ENCODE data around the gene HS3ST2.
A peak's percentile ranks its signal among the peaks of the same experiment; 100 is the strongest.
"Not testable (repeated sequence)": the region's sequence is repeated elsewhere in the genome, so short reads cannot be mapped to it uniquely, and the experiment has no call there.

The HS3ST2 gene

DNA sequence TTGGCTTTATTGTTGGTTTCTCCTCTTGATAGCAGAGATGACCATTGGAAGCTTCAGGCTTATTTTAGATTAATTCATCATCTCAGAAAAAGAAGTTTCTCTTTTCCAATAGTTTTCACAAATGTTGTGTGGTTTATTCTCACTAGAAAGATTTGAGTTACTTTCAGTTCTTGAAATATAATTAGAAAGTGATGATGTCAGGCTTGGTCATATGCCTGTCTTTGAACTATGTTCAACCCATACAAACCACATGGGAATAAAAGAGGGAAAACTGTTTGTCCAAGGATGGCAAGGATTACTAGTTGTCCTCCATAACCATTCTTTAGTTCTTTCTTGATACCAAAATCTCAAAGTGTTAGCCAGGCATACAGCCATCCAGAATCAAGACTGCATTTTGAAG, 3.7 kb upstream of the HS3ST2 start:
- H3K27ac ChIP-seq = no peak overlapping the region
- no peak for DNase-seq (ENCODE audit: low read depth, low spot score)

DNA sequence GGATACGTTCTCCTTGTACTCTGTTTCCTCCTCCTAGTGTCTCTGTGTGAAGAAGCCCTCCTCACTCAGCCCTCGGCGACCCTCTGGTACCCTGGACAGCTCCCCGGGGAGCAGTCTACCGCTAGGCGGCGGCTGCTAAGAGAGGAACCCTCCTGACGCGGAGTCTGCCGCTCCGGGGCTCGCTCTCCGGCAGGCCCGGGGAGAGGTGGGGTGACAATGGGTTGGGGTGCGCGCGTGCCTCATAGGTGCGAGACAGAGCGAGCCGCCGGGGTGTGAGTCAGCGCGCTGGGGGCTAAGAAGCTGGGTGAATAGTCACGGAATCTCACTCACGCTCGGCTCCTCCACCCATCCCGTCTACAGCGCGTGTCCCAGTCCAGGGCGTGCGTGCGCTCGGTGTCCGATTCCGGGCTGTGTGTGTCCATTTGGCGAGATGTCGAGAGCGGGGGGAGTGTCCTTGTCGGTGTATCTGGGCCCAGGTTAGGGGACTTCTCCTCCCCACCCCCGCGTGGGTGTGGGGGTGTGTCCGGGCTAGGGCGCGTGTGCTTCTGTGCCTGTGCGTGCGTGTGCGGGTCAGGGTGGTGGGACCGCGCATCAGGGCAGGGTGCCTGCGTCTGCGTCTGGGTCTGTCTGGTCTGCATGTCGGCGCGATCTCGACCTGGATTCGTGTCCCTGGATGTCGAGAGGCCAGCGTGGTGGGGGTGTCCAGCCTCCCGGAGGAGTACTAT, 577 bp upstream of the HS3ST2 start:
- peak; percentile 60 for DNase-seq (ENCODE audit: low read depth, low spot score)
- H3K27ac ChIP-seq = peak overlapping the region; percentile 54

DNA sequence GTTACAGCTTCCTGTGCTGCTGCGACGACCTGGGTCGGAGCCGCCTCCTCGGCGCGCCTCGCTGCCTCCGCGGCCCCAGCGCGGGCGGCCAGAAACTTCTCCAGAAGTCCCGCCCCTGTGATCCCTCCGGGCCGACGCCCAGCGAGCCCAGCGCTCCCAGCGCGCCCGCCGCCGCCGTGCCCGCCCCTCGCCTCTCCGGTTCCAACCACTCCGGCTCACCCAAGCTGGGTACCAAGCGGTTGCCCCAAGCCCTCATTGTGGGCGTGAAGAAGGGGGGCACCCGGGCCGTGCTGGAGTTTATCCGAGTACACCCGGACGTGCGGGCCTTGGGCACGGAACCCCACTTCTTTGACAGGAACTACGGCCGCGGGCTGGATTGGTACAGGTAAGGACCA, 746 bp downstream of the HS3ST2 start:
- no peak for DNase-seq (ENCODE audit: low read depth, low spot score)
- peak overlapping the region; percentile 54 for H3K27ac ChIP-seq

DNA sequence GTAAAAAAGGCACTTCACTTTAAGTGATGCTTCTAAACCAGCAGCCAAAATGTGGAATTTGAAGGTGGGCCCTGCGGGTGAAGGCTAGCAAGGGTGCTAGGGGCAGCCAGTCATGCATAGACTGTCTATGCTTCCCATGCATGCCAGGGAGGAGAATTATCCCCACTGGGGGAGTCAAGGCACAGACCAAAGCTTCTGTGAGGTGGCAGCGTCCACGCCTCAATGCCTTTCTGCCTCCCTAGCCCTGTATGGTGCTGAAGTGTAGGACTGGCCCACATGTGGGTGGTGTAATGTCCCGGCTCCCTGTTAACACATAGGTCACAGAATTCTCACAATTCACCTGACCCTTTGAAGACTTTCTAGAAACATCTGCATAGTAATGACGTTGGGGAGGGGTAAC, 1.9 kb downstream of the HS3ST2 start:
- H3K27ac ChIP-seq = no peak overlapping the region
- no peak for DNase-seq (ENCODE audit: low read depth, low spot score)

DNA sequence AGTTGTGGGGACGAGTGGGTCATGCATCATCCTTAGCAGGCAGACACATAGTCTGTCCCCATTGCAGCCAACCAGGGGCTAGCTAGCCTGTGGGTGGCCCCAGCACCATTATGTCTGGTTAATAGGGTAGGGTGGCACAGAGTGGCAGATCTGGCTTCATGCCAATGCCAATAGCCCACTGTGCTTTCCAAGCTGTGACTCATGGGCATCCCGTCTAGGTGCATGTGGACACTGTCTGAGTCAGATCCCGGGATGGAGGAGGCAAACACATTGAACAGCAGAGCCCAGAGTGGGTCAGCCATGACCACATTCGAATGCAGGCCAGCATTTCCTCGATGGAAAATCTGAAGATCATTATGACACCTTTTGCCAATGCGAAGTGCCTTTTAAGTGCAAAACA, 2.5 kb downstream of the HS3ST2 start:
- H3K27ac ChIP-seq = no peak overlapping the region
- peak; percentile 40 for DNase-seq (ENCODE audit: low read depth, low spot score)

DNA sequence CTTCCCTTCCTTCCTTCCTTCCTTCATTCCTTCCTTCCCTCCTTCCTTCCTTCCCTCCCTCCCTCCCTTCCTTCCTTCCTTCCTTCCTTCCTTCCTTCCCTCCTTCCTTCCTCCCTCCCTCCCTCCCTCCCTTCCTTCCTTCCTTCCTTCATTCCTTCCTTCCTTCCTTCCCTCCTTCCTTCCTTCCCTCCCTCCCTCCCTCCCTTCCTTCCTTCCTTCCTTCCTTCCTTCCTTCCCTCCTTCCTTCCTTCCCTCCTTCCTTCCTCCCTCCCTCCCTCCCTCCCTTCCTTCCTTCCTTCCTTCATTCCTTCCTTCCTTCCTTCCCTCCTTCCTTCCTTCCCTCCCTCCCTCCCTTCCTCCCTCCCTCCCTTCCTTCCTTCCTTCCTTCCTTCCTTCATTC, 4.8 kb downstream of the HS3ST2 start:
- DNase-seq (ENCODE audit: low read depth, low spot score); H3K27ac ChIP-seq: not testable (repeated sequence)

DNA sequence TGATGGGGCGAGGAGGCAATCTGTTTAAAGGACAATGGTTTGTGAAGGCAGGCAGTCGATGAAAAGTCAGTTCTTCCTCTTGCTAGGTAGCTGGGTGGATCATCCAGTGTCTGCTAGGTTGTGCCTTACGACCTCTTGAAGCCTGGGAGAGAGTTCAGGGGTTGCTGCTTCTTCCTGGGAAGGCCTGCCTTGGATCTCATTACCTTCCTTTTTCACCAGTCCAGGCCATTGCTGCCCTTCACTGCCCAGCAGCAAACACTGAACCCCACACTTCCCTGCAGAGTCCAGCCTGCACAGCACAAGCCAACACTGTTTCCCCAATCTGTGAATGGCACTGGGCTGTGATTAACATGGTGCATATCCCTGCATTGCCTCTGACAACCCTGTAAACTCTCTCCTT, 24.7 kb downstream of the HS3ST2 start:
- DNase-seq (ENCODE audit: low read depth, low spot score) = no peak
- no peak overlapping the region for H3K27ac ChIP-seq

DNA sequence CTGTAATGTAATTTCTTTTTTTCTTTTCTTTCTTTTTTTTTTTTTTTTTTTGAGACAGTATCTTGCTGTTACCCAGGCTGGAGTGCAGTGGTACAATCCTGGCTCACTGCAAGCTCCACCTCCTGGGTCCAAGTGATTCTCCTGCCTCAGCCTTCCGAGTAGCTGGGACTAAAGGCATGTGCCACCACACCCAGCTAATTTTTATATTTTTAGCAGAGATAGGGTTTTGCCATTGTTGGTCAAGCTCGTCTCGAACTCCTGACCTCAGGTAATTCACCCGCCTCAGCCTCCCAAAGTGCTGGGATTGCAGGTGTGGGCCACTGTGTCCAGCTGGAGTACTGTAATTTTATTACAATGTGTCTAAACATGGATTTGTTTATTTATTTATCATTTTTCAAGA, 28.1 kb downstream of the HS3ST2 start:
- not testable (repeated sequence) for H3K27ac ChIP-seq; DNase-seq (ENCODE audit: low read depth, low spot score)

DNA sequence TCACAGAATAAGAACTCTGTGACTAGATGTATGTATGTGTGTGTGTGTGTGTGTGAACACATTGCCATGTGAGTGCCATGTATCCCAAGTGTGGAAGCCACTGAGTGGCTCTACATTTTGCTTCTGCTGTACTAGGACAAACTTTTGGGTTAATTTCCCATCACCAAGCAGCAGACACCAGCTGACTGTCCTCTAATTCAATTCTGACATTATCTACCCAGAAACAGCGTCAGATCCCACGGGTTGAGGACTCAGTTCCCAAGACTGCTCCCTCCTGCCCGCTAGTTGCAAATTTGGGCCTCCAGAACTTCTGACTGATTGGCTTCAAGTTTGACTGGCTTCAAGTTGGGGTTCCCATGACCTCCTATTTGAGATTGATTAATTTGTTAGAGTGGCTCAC, 29.2 kb downstream of the HS3ST2 start:
- DNase-seq (ENCODE audit: low read depth, low spot score) = no peak
- no peak overlapping the region for H3K27ac ChIP-seq

DNA sequence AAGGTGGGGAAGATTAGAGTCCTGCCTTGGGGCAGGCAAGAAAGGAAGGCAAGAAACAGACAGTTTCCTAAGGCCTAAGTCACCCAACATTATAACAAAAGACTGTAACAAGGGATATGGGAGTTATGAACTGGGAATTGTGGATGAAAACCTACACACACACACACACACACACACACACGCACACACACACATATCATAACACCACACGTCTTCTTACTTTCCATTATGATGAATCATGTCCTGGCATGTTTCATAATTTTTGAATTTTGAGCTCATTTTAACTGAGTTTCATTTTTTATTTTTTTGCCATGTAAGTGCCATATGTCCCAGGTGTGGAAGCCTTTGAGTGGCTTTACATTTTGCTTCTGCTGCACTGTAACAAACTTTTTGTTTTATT, 29.9 kb downstream of the HS3ST2 start:
- peak overlapping the region; percentile 13 for H3K27ac ChIP-seq
- peak; percentile 8 for DNase-seq (ENCODE audit: low read depth, low spot score)

DNA sequence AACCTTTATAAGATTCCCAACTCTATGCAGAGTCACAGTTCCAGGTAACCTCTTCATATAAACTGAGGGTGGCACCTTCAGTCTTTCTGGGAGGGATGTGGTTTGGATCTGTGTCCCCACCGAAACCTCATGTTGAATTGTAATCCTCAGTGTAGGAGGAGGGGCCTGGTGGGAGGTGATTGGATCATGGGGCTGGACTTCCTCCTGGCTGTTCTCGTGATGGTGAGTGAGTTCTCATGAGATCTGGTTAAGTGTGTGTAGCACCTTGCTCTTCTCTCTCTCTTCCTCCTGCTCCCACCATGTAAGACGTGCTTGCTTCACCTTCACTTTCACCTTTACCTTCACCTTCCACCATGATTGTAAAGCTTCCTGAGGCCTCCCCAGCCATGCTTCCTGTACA, 30.5 kb downstream of the HS3ST2 start:
- DNase-seq (ENCODE audit: low read depth, low spot score) = no peak

DNA sequence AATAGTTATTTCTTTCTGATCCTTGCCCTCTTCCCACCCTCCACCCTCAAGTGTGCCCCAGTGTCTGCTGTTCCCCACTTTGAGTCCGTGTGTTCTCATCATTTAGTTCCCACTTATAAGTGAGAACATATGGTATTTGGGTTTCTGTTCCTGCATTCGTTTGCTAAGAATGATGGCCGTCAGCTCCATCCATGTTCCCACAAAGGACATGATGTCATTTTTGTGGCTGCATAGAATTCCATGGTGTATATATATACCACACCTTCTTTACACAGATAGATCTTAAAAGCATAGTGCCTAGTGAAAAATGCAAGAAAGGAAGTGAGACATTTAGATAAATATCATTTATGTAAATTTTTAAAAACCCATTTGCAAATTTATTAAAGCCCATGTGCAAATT, 33.1 kb downstream of the HS3ST2 start:
- no peak for DNase-seq (ENCODE audit: low read depth, low spot score)
- H3K27ac ChIP-seq = no peak overlapping the region

More for the DNA sequence above, 30.5 kb downstream of the HS3ST2 start:
- H3K27ac ChIP-seq = peak overlapping the region; percentile 13

DNA sequence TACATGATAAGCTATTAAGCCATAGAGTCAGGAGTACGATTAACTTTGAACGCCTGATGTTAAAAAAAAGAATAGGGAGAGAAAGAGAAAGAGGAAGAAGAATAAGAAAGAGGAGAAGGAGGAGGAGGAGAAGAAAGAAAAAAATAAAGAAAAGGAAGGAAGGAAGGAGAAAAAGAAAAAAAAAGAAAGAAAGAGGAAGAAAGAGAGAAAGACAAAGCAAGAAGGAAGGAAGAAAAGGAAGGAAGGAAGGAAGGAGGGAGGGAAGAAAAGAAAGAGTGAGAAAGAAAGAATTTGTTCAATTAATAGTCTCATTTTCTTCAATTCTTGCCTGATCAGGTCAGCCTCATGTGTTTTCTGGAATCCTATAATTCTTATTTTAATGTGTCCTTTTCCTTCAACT, 33.7 kb downstream of the HS3ST2 start:
- no peak for DNase-seq (ENCODE audit: low read depth, low spot score)
- no peak overlapping the region for H3K27ac ChIP-seq

DNA sequence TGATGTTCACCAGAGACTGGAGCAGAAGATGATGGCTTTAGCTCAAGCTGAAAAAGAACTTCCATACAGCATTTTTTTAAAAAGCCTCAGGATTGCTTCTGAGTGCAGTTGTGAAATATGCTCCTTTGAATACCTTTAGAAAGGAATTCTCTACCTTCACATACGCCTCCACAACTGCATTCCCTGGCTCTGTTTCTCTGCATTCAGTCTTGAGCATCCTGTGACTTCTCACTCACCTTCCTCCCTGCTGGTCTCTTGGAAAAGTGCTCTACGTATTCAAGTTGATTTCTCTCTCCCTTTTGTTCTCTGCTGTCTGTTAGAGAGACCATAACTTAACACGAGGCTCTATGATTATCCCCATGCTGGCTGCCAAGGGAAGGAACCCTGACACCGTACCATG, 34.5 kb downstream of the HS3ST2 start:
- DNase-seq (ENCODE audit: low read depth, low spot score) = no peak
- no peak overlapping the region for H3K27ac ChIP-seq

DNA sequence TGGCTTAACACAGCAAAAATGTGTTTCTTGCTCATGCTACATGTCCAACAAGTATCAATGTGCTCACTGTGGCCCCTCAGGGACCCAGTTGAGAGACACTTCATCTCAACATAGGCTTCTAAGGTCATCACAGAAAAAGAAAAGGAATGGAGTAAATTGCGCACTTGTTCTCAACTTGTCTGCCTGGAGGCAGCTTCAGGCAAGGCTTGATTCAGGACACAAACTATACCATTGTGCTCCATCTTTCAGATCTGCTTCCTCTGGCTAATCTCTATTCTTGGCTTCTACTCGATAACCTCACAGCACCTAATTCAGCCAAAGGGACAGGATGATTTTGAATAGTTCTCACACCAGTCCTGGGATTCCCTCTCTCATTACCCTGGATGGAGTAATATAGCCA, 35.6 kb downstream of the HS3ST2 start:
- DNase-seq (ENCODE audit: low read depth, low spot score) = no peak
- no peak overlapping the region for H3K27ac ChIP-seq

DNA sequence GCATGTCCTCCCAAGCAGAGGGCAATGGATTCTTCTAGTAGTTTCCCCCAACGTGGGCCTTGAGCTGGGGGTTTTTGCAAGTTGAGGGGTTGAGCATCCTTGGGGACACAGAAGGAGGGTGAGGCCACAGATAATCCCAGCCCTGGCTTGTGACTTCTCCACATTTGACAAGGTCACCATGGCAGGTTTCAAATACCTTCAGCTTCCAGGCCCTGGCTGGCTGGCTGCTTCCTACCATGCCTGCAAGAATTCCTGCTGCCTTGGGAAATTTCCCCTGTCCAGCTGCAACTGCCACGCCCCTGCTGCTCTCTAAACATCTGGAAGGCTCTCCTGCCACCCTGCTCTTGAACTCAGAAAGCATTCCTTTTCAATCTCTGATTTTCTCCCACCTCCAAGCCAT, 41.3 kb downstream of the HS3ST2 start:
- DNase-seq (ENCODE audit: low read depth, low spot score) = no peak
- H3K27ac ChIP-seq = no peak overlapping the region

DNA sequence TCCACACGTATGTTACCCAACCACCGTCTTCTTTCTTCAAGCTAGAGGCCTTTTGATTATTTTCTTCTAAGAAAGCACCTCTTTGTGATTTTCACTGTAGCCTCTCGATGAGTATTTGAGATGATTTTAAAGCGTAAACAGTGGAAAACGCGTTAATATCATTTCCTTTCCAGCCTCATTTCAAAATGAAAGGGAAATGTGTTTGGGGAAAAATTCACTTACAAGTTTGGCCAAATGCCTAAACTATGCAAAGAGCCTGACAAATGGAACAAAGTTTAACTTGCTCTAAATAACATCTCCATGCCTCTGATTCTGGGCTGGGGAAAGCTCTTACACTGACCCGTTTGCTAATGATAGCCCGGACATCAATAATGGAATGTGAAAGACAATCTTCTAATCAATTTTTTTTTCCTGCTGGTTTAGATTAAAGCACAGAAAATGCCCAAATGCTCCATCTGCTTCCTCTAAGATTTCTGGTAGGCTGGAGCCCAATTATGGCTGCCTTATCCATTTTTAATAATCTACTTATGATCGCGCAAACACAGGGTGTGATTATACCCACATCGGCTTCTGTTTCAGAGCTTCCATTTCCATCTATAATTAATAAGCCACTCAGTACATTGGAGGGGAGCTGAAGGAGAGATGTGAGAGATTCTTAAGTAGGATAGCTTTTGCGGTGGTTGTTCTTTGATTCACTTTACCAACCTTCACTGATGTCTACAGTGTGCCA, 43.5 kb downstream of the HS3ST2 start:
- H3K27ac ChIP-seq = no peak overlapping the region
- DNase-seq (ENCODE audit: low read depth, low spot score) = no peak

DNA sequence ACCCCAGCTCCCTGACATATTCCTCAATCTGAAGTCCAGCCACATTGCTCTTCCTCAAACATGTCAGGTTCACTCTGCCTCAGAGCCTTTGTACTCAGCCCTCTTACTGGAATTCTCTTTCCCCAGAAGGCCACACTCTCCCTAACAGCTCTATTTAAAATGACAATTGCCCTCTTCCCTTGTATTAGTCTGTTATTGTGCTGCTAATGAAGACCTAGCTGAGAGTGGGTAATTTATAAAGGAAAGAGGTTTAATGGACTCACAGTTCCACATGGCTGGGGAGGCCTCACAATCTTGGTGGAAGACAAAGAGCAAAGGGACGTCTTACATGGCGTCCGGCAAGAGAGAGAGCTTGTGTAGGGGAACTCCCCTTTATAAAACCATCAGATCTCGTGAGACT, 46.0 kb downstream of the HS3ST2 start:
- no peak overlapping the region for H3K27ac ChIP-seq
- DNase-seq (ENCODE audit: low read depth, low spot score) = no peak

DNA sequence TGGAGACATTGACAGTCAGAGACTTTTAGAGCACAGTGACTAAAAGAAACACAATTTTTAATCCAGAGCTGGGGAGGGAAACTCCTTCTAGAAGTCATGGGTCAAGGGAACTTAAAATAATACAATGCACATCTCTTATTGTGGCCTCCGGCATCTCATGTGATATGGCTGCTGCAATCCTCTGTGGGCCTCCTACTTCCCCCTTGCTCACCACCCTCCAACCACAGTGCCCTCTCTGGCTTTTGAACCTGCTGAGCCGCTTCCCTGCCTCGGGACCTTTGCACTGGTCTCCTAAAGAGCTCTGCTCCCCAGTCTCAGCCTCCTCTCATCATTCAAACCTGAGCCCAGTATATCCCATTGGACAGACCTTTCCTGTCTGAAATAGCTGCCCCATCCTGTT, 47.6 kb downstream of the HS3ST2 start:
- DNase-seq (ENCODE audit: low read depth, low spot score) = no peak
- H3K27ac ChIP-seq = no peak overlapping the region

DNA sequence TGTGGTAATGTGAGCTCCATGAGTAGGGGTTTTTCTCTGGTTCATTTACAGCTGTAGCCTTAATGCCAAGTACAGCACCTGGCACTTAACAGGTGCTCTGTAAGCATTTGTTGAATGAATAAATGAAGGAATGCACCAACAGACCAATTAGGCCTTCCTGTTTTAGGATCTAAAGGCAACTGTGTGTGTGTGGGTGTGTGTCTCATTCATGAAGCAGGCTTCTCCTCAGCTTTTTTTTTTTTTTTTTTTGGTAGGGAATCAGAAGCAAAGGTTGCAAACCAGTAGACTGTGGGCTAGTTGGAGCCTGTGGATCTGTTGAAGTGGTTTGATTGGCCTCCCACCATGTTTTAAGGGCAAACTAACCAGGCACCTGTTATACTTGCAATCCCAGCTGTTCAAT, 48.1 kb downstream of the HS3ST2 start:
- no peak overlapping the region for H3K27ac ChIP-seq
- no peak for DNase-seq (ENCODE audit: low read depth, low spot score)

DNA sequence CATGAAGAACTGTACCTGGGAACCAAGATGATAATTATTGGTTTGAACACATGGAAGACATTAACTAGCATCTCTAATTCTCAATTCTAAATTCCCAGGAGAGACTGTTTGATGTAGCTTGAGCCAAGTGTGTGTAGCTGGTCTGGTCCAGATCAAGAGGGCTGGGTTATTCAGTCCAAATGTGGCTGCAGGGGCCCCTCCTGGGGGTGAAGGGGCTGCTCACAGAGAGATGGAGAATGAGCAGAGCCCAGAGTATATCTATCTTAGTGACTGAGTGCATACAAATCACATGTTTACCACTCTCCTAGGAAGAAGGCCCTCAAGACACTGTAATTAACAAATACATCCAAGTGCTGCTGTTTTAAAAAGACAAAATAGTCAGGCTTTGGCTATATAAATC, 50.4 kb downstream of the HS3ST2 start:
- H3K27ac ChIP-seq = no peak overlapping the region
- DNase-seq (ENCODE audit: low read depth, low spot score) = no peak

DNA sequence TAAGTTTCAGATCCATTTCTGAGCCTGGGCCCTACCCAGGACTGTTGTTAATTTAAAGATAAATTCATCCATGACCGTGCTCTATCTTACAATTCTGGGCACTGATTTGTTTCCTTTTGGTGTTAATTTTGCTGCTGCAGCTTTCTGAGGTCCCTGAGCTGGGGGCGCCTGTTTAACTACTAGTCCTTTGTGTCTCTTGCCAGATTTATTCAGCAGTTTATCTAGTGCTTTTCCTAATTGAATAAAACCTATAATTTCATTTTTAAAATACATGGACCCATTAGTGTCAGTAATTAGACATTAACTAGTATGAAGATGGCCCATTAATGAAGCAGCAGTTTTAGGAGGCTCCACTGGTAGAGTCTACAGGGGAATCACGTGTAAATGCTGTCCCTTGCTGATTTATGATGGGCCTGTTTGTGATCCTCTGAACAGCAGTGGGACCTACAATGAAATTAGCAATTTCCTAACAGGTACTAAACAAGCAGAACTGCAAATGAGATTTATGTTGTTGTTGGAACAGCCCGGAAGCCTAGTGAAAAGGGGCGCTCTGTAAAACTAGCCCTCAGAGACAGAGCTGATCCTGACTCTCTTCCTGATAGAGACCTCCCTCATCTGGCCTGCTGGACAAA, 54.7 kb downstream of the HS3ST2 start:
- H3K27ac ChIP-seq = no peak overlapping the region

More for the DNA sequence above, 54.7 kb downstream of the HS3ST2 start:
- DNase-seq (ENCODE audit: low read depth, low spot score) = no peak

Data from epithelial cell of prostate (primary cell).